22Rv1 (cell line): ENCODE data around the gene IL36RN.

Source experiments
- CTCF ChIP-seq: fragments of 450-650 bp; IDR thresholded peaks from 2 replicates; pipeline ENCODE4 v1.5.1; 2017; ENCODE audit warnings: mild to moderate bottlenecking
- ZFX ChIP-seq: fragments of 450-650 bp; IDR thresholded peaks from 2 replicates; pipeline ENCODE4 v1.6.1; 2017; ENCODE audit warnings: antibody characterized with exemption, borderline replicate concordance

- TF ChIP-seq CTCF (no peak), ZFX (no peak)
These were observed 37.7 kb upstream of the IL36RN start for GRCh38 chr2:113021312-113021711.
